ENCODE results near the gene CSNK1G2. TPM values are rescaled to one million over a fixed set of nuclear protein-coding genes. Genes with fewer than 3 reads are reported as not detected.

CSNK1G2 gene
- total and polyA plus RNA-seq, 2 of the 13 experiments (the other 11 are each of a cell fraction or from before 2014, with no cell fraction given) = 53.8 to 72.5 TPM

- no peak for TF ChIP-seq ZNF567 (CRISPR knock-in tag; IDR thresholded peaks at IDR 0.05; ENCODE audit: borderline replicate concordance)
- no peak for TF ChIP-seq ZFY (CRISPR knock-in tag; IDR thresholded peaks at IDR 0.05)
- no peak for TF ChIP-seq ZNF83 (CRISPR knock-in tag; IDR thresholded peaks at IDR 0.05; ENCODE audit: borderline replicate concordance)
- TF ChIP-seq CEBPG (CRISPR knock-in tag; IDR thresholded peaks at IDR 0.05) = 0 out of 2 replicates have a peak, but pooled peaks have one; percentile 7
- no peak for TF ChIP-seq NR2F1 (CRISPR knock-in tag; IDR thresholded peaks at IDR 0.05)
- TF ChIP-seq, protein P1, sequence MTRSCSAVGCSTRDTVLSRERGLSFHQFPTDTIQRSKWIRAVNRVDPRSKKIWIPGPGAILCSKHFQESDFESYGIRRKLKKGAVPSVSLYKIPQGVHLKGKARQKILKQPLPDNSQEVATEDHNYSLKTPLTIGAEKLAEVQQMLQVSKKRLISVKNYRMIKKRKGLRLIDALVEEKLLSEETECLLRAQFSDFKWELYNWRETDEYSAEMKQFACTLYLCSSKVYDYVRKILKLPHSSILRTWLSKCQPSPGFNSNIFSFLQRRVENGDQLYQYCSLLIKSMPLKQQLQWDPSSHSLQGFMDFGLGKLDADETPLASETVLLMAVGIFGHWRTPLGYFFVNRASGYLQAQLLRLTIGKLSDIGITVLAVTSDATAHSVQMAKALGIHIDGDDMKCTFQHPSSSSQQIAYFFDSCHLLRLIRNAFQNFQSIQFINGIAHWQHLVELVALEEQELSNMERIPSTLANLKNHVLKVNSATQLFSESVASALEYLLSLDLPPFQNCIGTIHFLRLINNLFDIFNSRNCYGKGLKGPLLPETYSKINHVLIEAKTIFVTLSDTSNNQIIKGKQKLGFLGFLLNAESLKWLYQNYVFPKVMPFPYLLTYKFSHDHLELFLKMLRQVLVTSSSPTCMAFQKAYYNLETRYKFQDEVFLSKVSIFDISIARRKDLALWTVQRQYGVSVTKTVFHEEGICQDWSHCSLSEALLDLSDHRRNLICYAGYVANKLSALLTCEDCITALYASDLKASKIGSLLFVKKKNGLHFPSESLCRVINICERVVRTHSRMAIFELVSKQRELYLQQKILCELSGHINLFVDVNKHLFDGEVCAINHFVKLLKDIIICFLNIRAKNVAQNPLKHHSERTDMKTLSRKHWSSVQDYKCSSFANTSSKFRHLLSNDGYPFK (CRISPR knock-in tag; IDR thresholded peaks at IDR 0.05; ENCODE audit: borderline replicate concordance) = no peak
- TF ChIP-seq MAFK (conservative IDR thresholded peaks at IDR 0.05 in 1 of 2, IDR thresholded peaks at IDR 0.05 in 1 of 2; ENCODE audit: low read length in 2 of 2) = peak; percentile 75 to 90
- no peak for TF ChIP-seq ARNT (IDR thresholded peaks at IDR 0.05)
- TF ChIP-seq HOXA7 (CRISPR knock-in tag; IDR thresholded peaks at IDR 0.05) = no peak
- TF ChIP-seq, protein P2, sequence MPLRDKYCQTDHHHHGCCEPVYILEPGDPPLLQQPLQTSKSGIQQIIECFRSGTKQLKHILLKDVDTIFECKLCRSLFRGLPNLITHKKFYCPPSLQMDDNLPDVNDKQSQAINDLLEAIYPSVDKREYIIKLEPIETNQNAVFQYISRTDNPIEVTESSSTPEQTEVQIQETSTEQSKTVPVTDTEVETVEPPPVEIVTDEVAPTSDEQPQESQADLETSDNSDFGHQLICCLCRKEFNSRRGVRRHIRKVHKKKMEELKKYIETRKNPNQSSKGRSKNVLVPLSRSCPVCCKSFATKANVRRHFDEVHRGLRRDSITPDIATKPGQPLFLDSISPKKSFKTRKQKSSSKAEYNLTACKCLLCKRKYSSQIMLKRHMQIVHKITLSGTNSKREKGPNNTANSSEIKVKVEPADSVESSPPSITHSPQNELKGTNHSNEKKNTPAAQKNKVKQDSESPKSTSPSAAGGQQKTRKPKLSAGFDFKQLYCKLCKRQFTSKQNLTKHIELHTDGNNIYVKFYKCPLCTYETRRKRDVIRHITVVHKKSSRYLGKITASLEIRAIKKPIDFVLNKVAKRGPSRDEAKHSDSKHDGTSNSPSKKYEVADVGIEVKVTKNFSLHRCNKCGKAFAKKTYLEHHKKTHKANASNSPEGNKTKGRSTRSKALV (CRISPR knock-in tag; IDR thresholded peaks at IDR 0.05) = no peak
- TF ChIP-seq PRDM10 (CRISPR knock-in tag; IDR thresholded peaks at IDR 0.05; ENCODE audit: low read depth) = no peak
- TF ChIP-seq MATR3 (CRISPR knock-in tag; IDR thresholded peaks at IDR 0.05) = no peak
- TF ChIP-seq YEATS2 (CRISPR knock-in tag; IDR thresholded peaks at IDR 0.05; ENCODE audit: borderline replicate concordance) = 0 out of 2 replicates have a peak, but pooled peaks have one; percentile 7
- no peak for TF ChIP-seq REXO4 (CRISPR knock-in tag; IDR thresholded peaks at IDR 0.05; ENCODE audit: borderline replicate concordance)
- TF ChIP-seq MED13 (CRISPR knock-in tag; IDR thresholded peaks at IDR 0.05) = no peak
- no peak for TF ChIP-seq ZBTB44 (CRISPR knock-in tag; IDR thresholded peaks at IDR 0.05)
- no peak for TF ChIP-seq RORA (CRISPR knock-in tag; IDR thresholded peaks at IDR 0.05)
- TF ChIP-seq HMGA1 (CRISPR knock-in tag; conservative IDR thresholded peaks at IDR 0.05) = no peak
- no peak for TF ChIP-seq HES4 (CRISPR knock-in tag; IDR thresholded peaks at IDR 0.05; ENCODE audit: borderline replicate concordance)
- peak; percentile 62; the same call in 1 of the 2 replicates for TF ChIP-seq NRL (CRISPR knock-in tag; IDR thresholded peaks at IDR 0.05; ENCODE audit: borderline replicate concordance)
Measured at GRCh38 chr19:1935484-1936208, 5.3 kb upstream of the CSNK1G2 start (continued).
